B cell (primary cell): ENCODE results near the gene RBPJL. TPM values are rescaled to one million over a fixed set of nuclear protein-coding genes. Genes with fewer than 3 reads are reported as not detected.

Experiments
- ATAC-seq: fragments of 200-7000 bp; cut with Tn5 transposase; one replicate; pipeline ENCODE4 v1.10.0; 2021; ENCODE audit warnings: low read depth, mild to moderate bottlenecking, moderate number of reproducible peaks, moderate library complexity
- CTCF ChIA-PET: fragments of 350-600 bp; sonication (Branson Sonifier 250); formaldehyde crosslinking; loops from one replicate; lab custom pipeline; 2021; ENCODE audit warnings: antibody characterized with exemption, inconsistent platforms; lab: Charles Lee
- POLR2A ChIA-PET: fragments of 350-600 bp; sonication (Branson Sonifier 250); formaldehyde crosslinking; loops from one replicate; lab custom pipeline; 2021; ENCODE audit warnings: antibody characterized with exemption; lab: Charles Lee
- DNase-seq: peaks from one replicate; pipeline ENCODE4 v3.0.0; 2013
- H2AFZ ChIP-seq: 2 replicates; pipeline ENCODE4 v1.6.1; 2012; ENCODE audit warnings: mild to moderate bottlenecking, low read depth, low read length; ENCODE audit not compliant: insufficient read depth, poor library complexity, severe bottlenecking
- H3K27ac ChIP-seq, 2 donors: 1 replicate in 1 of 2; 2 replicates in 1 of 2; pipeline ENCODE4 v1.5.1; 2012 to 2013; ENCODE audit warnings: low read length in 2 of 2, mild to moderate bottlenecking in 2 of 2, moderate library complexity in 1 of 2
- H3K27me3 ChIP-seq, 4 experiments: fragments of 200-600 bp in 1 of 4; sonication (generic) in 1 of 4; replicated peaks in 1 of 4; 1 replicate in 2 of 4; 2 replicates in 2 of 4; pipeline versions ENCODE4 v1.6.1 to v1.7.0; 2013 to 2016; ENCODE audit warnings: low read length in 3 of 4, mild to moderate bottlenecking in 2 of 4, mixed read lengths in 1 of 4, moderate library complexity in 1 of 4; ENCODE audit not compliant: insufficient read depth in 4 of 4, control insufficient read depth in 3 of 4; ENCODE audit errors: control extremely low read depth in 1 of 4
- H3K36me3 ChIP-seq, 2 experiments: replicated peaks in 1 of 2; 1 replicate in 1 of 2; 2 replicates in 1 of 2; pipeline versions ENCODE4 v1.6.1 to v1.7.1; 2013; ENCODE audit warnings: low read length in 1 of 2; ENCODE audit not compliant: insufficient read depth in 2 of 2, control insufficient read depth in 1 of 2; ENCODE audit errors: control extremely low read depth in 1 of 2, extremely low read depth in 1 of 2
- H3K4me1 ChIP-seq, 2 donors: fragments of 200-600 bp in 1 of 2; sonication (generic) in 1 of 2; 1 replicate in 1 of 2; 2 replicates in 1 of 2; pipeline versions ENCODE4 v1.5.1 to v1.6.1; 2013 to 2017; ENCODE audit warnings: low read length in 2 of 2; ENCODE audit not compliant: control insufficient read depth in 2 of 2, insufficient read depth in 2 of 2
- H3K4me2 ChIP-seq: replicated peaks from 2 replicates; pipeline ENCODE3; 2012; ENCODE audit warnings: mild to moderate bottlenecking, low read depth, low read length; ENCODE audit not compliant: poor library complexity, severe bottlenecking
- H3K4me3 ChIP-seq, 5 experiments: fragments of 200-600 bp in 1 of 5; sonication (generic) in 1 of 5; 1 replicate in 3 of 5; 2 replicates in 2 of 5; pipeline versions ENCODE4 v1.5.1 to v1.7.0; 2011 to 2016; ENCODE audit warnings: low read length in 4 of 5, mild to moderate bottlenecking in 4 of 5, low read depth in 2 of 5, control low read depth in 1 of 5, moderate library complexity in 1 of 5; ENCODE audit not compliant: insufficient read depth in 1 of 5; ENCODE audit errors: control extremely low read depth in 1 of 5, extremely low read depth in 1 of 5
- H3K79me2 ChIP-seq: fragments of 200-600 bp; sonication (generic); one replicate; pipeline ENCODE4 v1.6.0; 2016; ENCODE audit warnings: low read length; ENCODE audit not compliant: control insufficient read depth, insufficient read depth
- H3K9ac ChIP-seq: fragments of 200-600 bp; sonication (generic); 2 replicates; pipeline ENCODE4 v1.6.1; 2017; ENCODE audit warnings: mild to moderate bottlenecking, low read length, moderate library complexity
- H3K9me3 ChIP-seq, 3 donors: one replicate each; pipeline versions ENCODE4 v1.6.1 to v1.7.1; 2013; ENCODE audit warnings: low read length in 2 of 3; ENCODE audit not compliant: control insufficient read depth in 2 of 3, insufficient read depth in 1 of 3; ENCODE audit errors: control extremely low read depth in 1 of 3
- H4K20me1 ChIP-seq: 2 replicates; pipeline ENCODE4 v1.6.0; 2012; ENCODE audit warnings: mild to moderate bottlenecking, low read length; ENCODE audit not compliant: insufficient read depth, control insufficient read depth, poor library complexity, severe bottlenecking
- H3K27ac Mint-ChIP-seq: one replicate; pipeline ENCODE4 v1.8.0; 2021; ENCODE audit warnings: mixed read lengths
- H3K27me3 Mint-ChIP-seq: one replicate; pipeline ENCODE4 v1.8.0; 2021; ENCODE audit warnings: mixed read lengths
- H3K4me1 Mint-ChIP-seq: one replicate; pipeline ENCODE4 v1.8.0; 2021; ENCODE audit warnings: mixed read lengths
- H3K4me3 Mint-ChIP-seq: one replicate; pipeline ENCODE4 v1.8.0; 2021; ENCODE audit warnings: mixed read lengths
- H3K9me3 Mint-ChIP-seq: one replicate; pipeline ENCODE4 v1.8.0; 2022; ENCODE audit warnings: mixed read lengths; ENCODE audit not compliant: insufficient read depth
- EZH2 ChIP-seq: IDR thresholded peaks from 2 replicates; pipeline ENCODE4 v1.6.1; 2012; ENCODE audit warnings: borderline replicate concordance, low read depth, mild to moderate bottlenecking, moderate library complexity, low read length; ENCODE audit not compliant: insufficient read depth, poor library complexity, severe bottlenecking
- WGBS: methylation state at CpG from one replicate; pipeline ENCODE4 v1.1.5; 2013; ENCODE audit warnings: missing lambda C conversion rate; ENCODE audit not compliant: insufficient coverage; 5-methylcytosine and 5-hydroxymethylcytosine counted together
- intact Hi-C: fragments of 100-400 bp; cut with micrococcal nuclease; formaldehyde crosslinking; loops from one replicate; pipeline ENCODE4 v1.10.0; 2022
- polyA plus RNA-seq: library from polyadenylated mRNA; depleted of rRNA; stranded (reverse); fragments of >200 nt; gene quantifications from 2 replicates; pipeline ENCODE4 v1.2.3, GENCODE V29; 2012
- total RNA-seq, 2 donors: library from RNA; stranded (reverse); fragments of 120-200 nt in 1 of 2; gene quantifications; 1 replicate in 1 of 2; 2 replicates in 1 of 2; pipeline versions ENCODE4 v1.2.3 to v1.2.4, GENCODE V29; 2013 to 2022
- TF ChIP-seq, protein P1 (sequence below): fragments of 200-600 bp; IDR thresholded peaks from one replicate; pipeline ENCODE4 v1.8.0; 2022; ENCODE audit warnings: antibody characterized with exemption, mild to moderate bottlenecking

The RBPJL gene
- total and polyA plus RNA-seq, 2 donors (not counting 1 experiment from before 2014, with no cell fraction given) = not detected

DNA sequence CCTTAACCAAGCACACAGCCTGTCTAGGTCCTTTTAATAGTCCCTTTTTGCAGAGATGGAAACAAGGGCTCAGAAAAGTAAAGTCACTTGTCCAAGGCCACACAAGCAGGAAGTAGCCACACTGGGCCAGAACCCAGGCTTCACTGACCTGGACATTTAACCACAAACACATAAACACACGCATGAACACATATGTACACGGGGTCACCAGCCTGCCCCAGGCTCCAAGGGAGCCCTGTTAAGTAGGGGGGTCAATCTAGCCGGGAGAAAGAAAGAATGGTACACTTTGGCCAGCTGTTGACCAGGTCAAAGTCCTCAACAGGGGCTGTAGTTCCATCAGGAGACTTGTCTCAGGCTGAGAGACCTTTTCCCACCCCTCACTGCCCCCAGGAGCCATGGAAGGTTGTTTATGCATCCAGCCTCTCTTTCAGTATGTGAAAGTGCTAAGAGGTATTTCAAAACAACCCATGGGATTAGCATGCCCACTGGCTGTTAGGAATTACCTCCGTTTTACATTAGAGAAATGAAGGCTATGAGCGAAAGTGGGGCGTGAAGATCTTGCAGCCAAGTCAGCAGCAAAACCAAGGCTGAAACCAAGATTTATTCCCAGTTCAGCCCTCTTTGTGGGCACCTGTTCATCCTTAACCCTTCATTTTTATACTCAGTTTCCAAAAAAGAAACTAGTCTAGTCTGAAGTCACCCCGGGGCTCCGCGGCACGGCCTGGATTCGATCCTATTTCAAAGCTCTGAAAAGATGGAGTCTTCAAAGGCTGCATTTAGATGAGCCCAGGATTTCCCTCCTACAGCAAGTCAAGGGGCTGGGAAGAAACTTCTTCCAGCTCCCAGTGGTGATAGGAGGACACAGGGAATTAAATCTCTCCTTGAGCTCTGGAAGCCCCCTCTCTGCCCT lies 31.7 kb downstream of the RBPJL start:
- Mint-ChIP-seq H3K9me3 (no peaks in the 10 kb centered on the region), H3K4me1 (no peaks in the 10 kb centered on the region), H3K27me3 (peaks cover 7% of the 10 kb centered on the region), H3K27ac (no peak overlapping the region), H3K4me3 (no peak overlapping the region)
- DNase-seq (no peak), ATAC-seq (no peak)
- Histone ChIP-seq H3K27me3 (peaks cover 0 to 11% (median 0%) of the 10 kb centered on the region in 4 experiments), H3K4me3 (no peak overlapping the region), H3K79me2 (no peaks in the 10 kb centered on the region), H3K4me2 (no peak overlapping the region), H3K9me3 (no peaks in the 10 kb centered on the region), H4K20me1 (no peaks in the 10 kb centered on the region), H3K4me1 (no peaks in the 10 kb centered on the region), H3K27ac (no peak overlapping the region), H2AFZ (no peak overlapping the region), H3K9ac (no peak overlapping the region), H3K36me3 (no peaks in the 10 kb centered on the region)
- POLR2A ChIA-PET = no interaction called here
- CTCF ChIA-PET = no interaction called here
- intact Hi-C loops = no loop called here
- TF ChIP-seq, protein P1, sequence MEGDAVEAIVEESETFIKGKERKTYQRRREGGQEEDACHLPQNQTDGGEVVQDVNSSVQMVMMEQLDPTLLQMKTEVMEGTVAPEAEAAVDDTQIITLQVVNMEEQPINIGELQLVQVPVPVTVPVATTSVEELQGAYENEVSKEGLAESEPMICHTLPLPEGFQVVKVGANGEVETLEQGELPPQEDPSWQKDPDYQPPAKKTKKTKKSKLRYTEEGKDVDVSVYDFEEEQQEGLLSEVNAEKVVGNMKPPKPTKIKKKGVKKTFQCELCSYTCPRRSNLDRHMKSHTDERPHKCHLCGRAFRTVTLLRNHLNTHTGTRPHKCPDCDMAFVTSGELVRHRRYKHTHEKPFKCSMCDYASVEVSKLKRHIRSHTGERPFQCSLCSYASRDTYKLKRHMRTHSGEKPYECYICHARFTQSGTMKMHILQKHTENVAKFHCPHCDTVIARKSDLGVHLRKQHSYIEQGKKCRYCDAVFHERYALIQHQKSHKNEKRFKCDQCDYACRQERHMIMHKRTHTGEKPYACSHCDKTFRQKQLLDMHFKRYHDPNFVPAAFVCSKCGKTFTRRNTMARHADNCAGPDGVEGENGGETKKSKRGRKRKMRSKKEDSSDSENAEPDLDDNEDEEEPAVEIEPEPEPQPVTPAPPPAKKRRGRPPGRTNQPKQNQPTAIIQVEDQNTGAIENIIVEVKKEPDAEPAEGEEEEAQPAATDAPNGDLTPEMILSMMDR = no peak
- TF ChIP-seq EZH2 = no peak
- 91% methylated on average over 9 of the region's 11 CpGs for WGBS

DNA sequence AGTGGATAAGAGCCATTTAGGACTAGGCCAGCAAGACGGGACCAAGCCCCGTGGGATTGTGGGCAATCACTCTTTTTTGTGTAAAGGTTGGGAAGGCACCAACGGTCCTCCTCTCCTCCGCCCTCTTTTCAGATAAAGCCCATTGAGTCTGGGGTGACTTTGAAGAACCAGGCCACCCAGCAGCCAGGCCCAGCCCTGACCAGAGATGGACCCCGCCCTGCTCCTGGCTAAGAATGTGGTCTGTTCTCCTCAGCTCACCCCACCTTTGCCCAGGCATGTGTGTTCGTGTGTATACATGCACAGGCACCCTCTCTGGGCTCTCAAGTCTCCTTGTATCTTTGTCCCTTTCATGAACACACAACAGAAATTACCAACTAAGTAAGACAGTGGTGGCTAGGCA lies 32.4 kb downstream of the RBPJL start:
- Histone ChIP-seq H3K27ac (no peak overlapping the region), H4K20me1 (no peaks in the 10 kb centered on the region), H3K4me2 (no peak overlapping the region), H2AFZ (no peak overlapping the region), H3K4me1 (no peaks in the 10 kb centered on the region), H3K4me3 (no peak overlapping the region), H3K9ac (no peak overlapping the region), H3K79me2 (no peaks in the 10 kb centered on the region), H3K9me3 (no peaks in the 10 kb centered on the region), H3K36me3 (no peaks in the 10 kb centered on the region), H3K27me3 (peaks cover 0 to 16% (median 0%) of the 10 kb centered on the region in 4 experiments)
- ATAC-seq (no peak), DNase-seq (no peak)
- WGBS = 94% methylated on average over 5 of the region's 6 CpGs
- POLR2A ChIA-PET = no interaction called here
- Mint-ChIP-seq H3K27me3 (peaks cover 7% of the 10 kb centered on the region), H3K4me1 (no peaks in the 10 kb centered on the region), H3K4me3 (no peak overlapping the region), H3K9me3 (no peaks in the 10 kb centered on the region), H3K27ac (no peak overlapping the region)
- CTCF ChIA-PET = no interaction called here
- intact Hi-C loops = no loop called here
- TF ChIP-seq, protein P1 = no peak
- no peak for TF ChIP-seq EZH2
